Activated CD4-positive, alpha-beta memory T cell treated with anti-CD3 and anti-CD28 coated beads for 36 hours (primary cell): ENCODE results near the gene TEX261. TPM values are rescaled to one million over a fixed set of nuclear protein-coding genes. Genes with fewer than 3 reads are reported as not detected.
"Not testable (repeated sequence)": the region's sequence is repeated elsewhere in the genome, so short reads cannot be mapped to it uniquely, and the experiment has no call there.

Experiments
- CTCF ChIA-PET: fragments of 350-600 bp; sonication (Branson Sonifier 250); formaldehyde crosslinking; loops from one replicate; lab custom pipeline; 2021; ENCODE audit warnings: antibody characterized with exemption, inconsistent platforms; lab: Charles Lee
- POLR2A ChIA-PET: fragments of 350-600 bp; sonication (Branson Sonifier 250); formaldehyde crosslinking; loops from one replicate; lab custom pipeline; 2021; ENCODE audit warnings: antibody characterized with exemption; lab: Charles Lee
- DNase-seq: peaks from one replicate; pipeline ENCODE4 v3.0.0-alpha.2; 2020
- H3K27ac Mint-ChIP-seq: one replicate; pipeline ENCODE4 v1.8.0; 2021; ENCODE audit warnings: mixed read lengths
- H3K27me3 Mint-ChIP-seq: one replicate; pipeline ENCODE4 v1.8.0; 2021; ENCODE audit warnings: mixed read lengths
- H3K36me3 Mint-ChIP-seq: one replicate; pipeline ENCODE4 v1.8.0; 2021; ENCODE audit warnings: mixed read lengths
- H3K4me1 Mint-ChIP-seq: one replicate; pipeline ENCODE4 v1.8.0; 2021; ENCODE audit warnings: low read depth, mixed read lengths
- H3K4me3 Mint-ChIP-seq: one replicate; pipeline ENCODE4 v1.8.0; 2021; ENCODE audit warnings: mild to moderate bottlenecking, mixed read lengths
- H3K9me3 Mint-ChIP-seq: one replicate; pipeline ENCODE4 v1.8.0; 2021; ENCODE audit warnings: mixed read lengths
- intact Hi-C: fragments of 100-400 bp; cut with micrococcal nuclease; formaldehyde crosslinking; loops from one replicate; pipeline ENCODE4 v1.15.1; 2023
- total RNA-seq, 2 experiments: library from RNA; stranded (reverse); gene quantifications; one replicate each; pipeline ENCODE4 v1.2.3, GENCODE V29; 2021

TEX261 gene
- total RNA-seq = 10 to 100 TPM; 29.0 to 29.9 TPM

- no peaks in the 10 kb centered on the region for H3K27me3 Mint-ChIP-seq
- intact Hi-C loops = loop anchor here (1.0 to 10.0 kb wide), 5 partner anchors 10 to 230 kb away; partner anchors contain the start of genes NAGK and PAIP2B
Observed at GRCh38 chr2:70994699-70995425, at the start of gene TEX261. Gene TEX261 (minus strand): TSS chr2:70994873. CDS start chr2:70994757, 116 bp downstream.

GRCh38 chr2:71043531-71044407 lies 49.1 kb upstream of the TEX261 start:
- CTCF ChIA-PET = no interaction called here
- Mint-ChIP-seq H3K36me3 (no peaks in the 10 kb centered on the region), H3K9me3 (no peaks in the 10 kb centered on the region), H3K27me3 (peaks cover 11% of the 10 kb centered on the region), H3K4me1 (no peaks in the 10 kb centered on the region), H3K27ac (no peak overlapping the region), H3K4me3 (no peak overlapping the region)
- intact Hi-C loops = no loop called here
- POLR2A ChIA-PET = no interaction called here
- DNase-seq = peak; percentile 40

More at GRCh38 chr2:70994699-70995425, at the start of gene TEX261:
- Mint-ChIP-seq H3K27ac (peak within 1 kb of the TSS; percentile 91), H3K4me3 (peak within 1 kb of the TSS; percentile 93), H3K9me3 (no peaks in the 10 kb centered on the region), H3K36me3 (peaks cover 11% of the 10 kb centered on the region), H3K4me1 (peaks cover 31% of the 10 kb centered on the region)
- peak; percentile 94 for DNase-seq
- POLR2A ChIA-PET = no interaction called here
- CTCF ChIA-PET = interaction anchor here (0.6 to 2.5 kb wide), 3 partner anchors 10 to 843 kb away, joined by 3 to 15 read pairs (median 4); no protein-coding TSS in a partner anchor

DNA sequence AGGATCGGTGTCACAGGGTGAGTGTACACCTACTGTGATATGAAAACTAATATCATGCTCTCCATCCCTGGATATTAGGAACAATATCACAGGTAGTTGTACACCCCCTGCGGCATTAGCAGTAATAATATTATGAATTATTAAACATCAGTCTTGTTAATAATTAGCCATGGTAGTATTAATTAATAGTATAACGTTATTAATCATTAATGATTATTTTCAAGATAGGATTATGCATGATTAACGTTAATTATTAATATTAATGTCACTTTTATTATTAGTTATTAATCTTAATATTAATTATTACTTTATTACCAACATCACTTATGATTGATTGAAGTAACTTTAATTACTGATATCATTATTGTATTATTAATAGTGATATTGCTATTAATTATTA lies 47.6 kb upstream of the TEX261 start:
- Mint-ChIP-seq H3K27me3 (peaks cover 14% of the 10 kb centered on the region), H3K4me1 (no peaks in the 10 kb centered on the region), H3K27ac (no peak overlapping the region), H3K36me3 (no peaks in the 10 kb centered on the region), H3K4me3 (no peak overlapping the region), H3K9me3 (no peaks in the 10 kb centered on the region)
- ChIA-PET CTCF (no interaction called here), POLR2A (no interaction called here)
- intact Hi-C loops = no loop called here
- no peak for DNase-seq

GRCh38 chr2:71036296-71036695 lies 41.6 kb upstream of the TEX261 start:
- CTCF ChIA-PET, POLR2A ChIA-PET, intact Hi-C loops, H3K9me3 Mint-ChIP-seq, DNase-seq, H3K4me1 Mint-ChIP-seq, H3K4me3 Mint-ChIP-seq, H3K27ac Mint-ChIP-seq, H3K36me3 Mint-ChIP-seq: not testable (repeated sequence)
- H3K27me3 Mint-ChIP-seq = peaks cover 15% of the 10 kb centered on the region

- H3K36me3 Mint-ChIP-seq, H3K9me3 Mint-ChIP-seq, H3K4me3 Mint-ChIP-seq, H3K27me3 Mint-ChIP-seq, POLR2A ChIA-PET: not testable (repeated sequence)
- DNase-seq = peak; percentile 87
- intact Hi-C loops = loop anchor here (1.0 to 10.0 kb wide), 4 partner anchors 47 to 491 kb away; partner anchors contain the start of gene PAIP2B
- Mint-ChIP-seq H3K4me1 (peaks cover 13% of the 10 kb centered on the region), H3K27ac (peak overlapping the region; percentile 61)
- CTCF ChIA-PET = interaction anchor here (1.0 to 1.7 kb wide), 5 partner anchors 23 to 308 kb away, joined by 3 to 6 read pairs (median 4); partner anchors contain the start of gene ZNF638
Observed at GRCh38 chr2:71023553-71024243, 29.0 kb upstream of the TEX261 start.

- H3K27me3 Mint-ChIP-seq, H3K9me3 Mint-ChIP-seq, POLR2A ChIA-PET, H3K27ac Mint-ChIP-seq, DNase-seq, H3K36me3 Mint-ChIP-seq, H3K4me3 Mint-ChIP-seq: not testable (repeated sequence)
- peaks cover 13% of the 10 kb centered on the region for H3K4me1 Mint-ChIP-seq
- CTCF ChIA-PET = interaction anchor here (1.4 kb wide), 1 partner anchor 50 kb away, joined by 3 read pairs; no protein-coding TSS in a partner anchor
- intact Hi-C loops = loop anchor here (10.0 kb wide), 2 partner anchors 273 to 493 kb away; no protein-coding TSS in a partner anchor
Observed at GRCh38 chr2:71021394-71021793, 26.7 kb upstream of the TEX261 start.

- POLR2A ChIA-PET, H3K4me3 Mint-ChIP-seq, H3K36me3 Mint-ChIP-seq, H3K27me3 Mint-ChIP-seq, DNase-seq, H3K27ac Mint-ChIP-seq, H3K9me3 Mint-ChIP-seq: not testable (repeated sequence)
- intact Hi-C loops = loop anchor here (10.0 kb wide), 2 partner anchors 275 to 495 kb away; no protein-coding TSS in a partner anchor
- CTCF ChIA-PET = interaction anchor here (1.4 kb wide), 1 partner anchor 18 kb away, joined by 4 read pairs; no protein-coding TSS in a partner anchor
- peaks cover 13% of the 10 kb centered on the region for H3K4me1 Mint-ChIP-seq
Observed at GRCh38 chr2:71019989-71020388, 25.3 kb upstream of the TEX261 start.

DNA sequence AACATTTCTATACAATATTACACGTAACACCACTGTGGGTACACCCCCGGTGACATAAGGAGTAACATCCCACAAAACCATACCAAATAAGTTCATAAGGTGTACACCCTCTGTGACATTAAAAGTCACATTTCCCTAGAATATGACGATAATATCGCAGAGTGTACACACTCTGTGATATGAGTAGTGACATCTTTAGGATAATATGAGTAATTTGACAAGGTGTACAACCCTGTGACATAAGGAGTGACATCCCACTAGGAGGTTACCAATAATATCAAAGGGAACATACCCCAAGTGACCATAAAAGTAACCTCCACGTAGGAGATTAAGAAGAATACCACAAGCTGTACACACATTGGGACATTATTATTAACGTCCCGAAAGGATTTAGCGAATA lies 24.0 kb upstream of the TEX261 start:
- CTCF ChIA-PET = no interaction called here
- POLR2A ChIA-PET = no interaction called here
- Mint-ChIP-seq H3K36me3 (no peaks in the 10 kb centered on the region), H3K9me3 (no peaks in the 10 kb centered on the region), H3K4me1 (peaks cover 7% of the 10 kb centered on the region), H3K27ac (no peak overlapping the region), H3K4me3 (no peak overlapping the region), H3K27me3 (no peaks in the 10 kb centered on the region)
- intact Hi-C loops = no loop called here
- no peak for DNase-seq

DNA sequence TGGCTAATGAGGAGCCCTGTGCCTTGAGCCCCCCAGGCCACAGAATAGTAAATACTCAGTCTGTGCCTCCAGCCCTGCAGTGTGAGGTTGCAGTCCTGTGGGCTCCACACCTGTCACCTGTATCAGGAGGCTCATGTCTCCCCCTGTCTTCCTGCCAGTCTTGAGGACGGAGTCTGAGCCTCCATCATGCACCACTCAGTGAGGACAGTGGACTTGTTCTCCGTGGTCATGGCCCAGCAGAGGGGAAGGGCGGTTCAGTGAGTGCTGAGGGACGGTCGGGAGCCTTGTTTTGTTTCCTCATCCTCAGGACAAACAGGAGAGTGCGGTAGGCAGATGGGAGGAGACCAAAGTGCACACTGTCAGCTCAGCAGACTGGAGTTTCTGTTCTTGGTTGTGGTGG lies 17.1 kb upstream of the TEX261 start:
- CTCF ChIA-PET = interaction anchor here (2.4 kb wide), 1 partner anchor 27 kb away, joined by 6 read pairs; no protein-coding TSS in a partner anchor
- POLR2A ChIA-PET, H3K36me3 Mint-ChIP-seq, intact Hi-C loops, H3K4me1 Mint-ChIP-seq, DNase-seq, H3K4me3 Mint-ChIP-seq, H3K27ac Mint-ChIP-seq, H3K9me3 Mint-ChIP-seq: not testable (repeated sequence)
- peaks cover 22% of the 10 kb centered on the region for H3K27me3 Mint-ChIP-seq

DNA sequence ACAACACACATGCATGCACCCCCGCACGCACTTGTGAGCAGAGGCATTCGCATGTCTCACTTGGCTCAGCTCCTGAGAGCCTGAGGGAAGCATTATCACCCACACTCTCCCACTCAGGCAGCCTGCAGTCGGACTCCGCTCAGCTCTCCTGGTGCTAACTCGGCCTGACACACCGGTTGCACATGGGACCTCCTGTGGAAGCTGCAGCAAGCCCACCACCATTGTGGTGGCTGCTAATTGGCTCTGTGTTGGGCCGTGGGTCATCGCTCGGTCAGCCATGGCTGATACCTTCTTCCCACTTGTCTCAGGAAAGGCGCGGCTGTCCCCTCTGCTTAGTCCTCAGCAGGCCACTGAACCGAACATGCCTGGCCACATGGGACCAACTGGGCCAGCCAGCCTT lies 13.7 kb upstream of the TEX261 start:
- Mint-ChIP-seq H3K9me3 (no peaks in the 10 kb centered on the region), H3K27ac (no peak overlapping the region), H3K27me3 (peaks cover 24% of the 10 kb centered on the region), H3K4me1 (no peaks in the 10 kb centered on the region), H3K4me3 (no peak overlapping the region), H3K36me3 (no peaks in the 10 kb centered on the region)
- ChIA-PET CTCF (no interaction called here), POLR2A (no interaction called here)
- no peak for DNase-seq
- intact Hi-C loops = no loop called here

DNA sequence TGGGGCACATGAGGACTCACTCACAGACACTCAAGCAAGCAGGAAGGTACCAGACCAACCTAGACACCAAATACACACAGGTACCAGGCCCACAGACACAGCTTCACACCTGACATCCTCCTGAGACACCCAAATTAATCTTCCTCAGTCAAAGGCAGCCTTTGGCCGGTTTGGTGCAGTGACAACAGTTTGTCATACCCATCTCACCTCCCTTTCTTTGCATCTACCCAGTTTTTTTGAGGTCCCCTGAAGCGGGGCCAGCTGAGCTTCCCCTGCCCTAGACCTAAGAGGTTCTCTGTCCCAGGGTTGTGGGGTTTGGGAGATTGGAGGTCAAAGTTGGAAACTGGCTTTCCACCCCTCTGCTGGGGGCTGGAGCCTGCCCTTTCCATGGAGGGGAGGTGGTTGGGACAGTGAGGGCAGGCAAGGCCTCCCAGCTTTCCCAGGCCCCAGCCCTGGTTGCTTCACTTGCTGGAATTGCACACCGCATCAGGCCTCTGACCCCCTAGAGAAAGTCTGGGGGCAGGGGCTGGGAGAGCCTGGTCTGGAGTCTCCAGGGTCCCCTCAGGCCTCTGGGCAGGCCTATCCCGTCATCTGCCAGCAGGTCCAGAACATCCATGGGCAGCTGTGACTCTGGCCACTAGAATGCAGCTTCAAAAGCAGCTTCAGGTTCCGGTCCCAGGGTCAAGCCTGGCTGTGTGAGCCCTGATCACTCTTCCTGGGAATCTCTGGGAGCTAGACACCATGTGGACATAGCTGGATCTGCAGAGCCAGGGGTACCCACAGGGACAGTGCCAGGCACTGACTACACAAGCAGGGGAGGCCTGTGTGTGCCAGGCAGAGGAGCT lies 12.5 kb upstream of the TEX261 start:
- no peaks in the 10 kb centered on the region for H3K36me3 Mint-ChIP-seq
- ChIA-PET POLR2A (no interaction called here), CTCF (interaction anchor here (0.7 to 1.1 kb wide), 2 partner anchors 43 to 223 kb away, joined by 3 read pairs; no protein-coding TSS in a partner anchor)
- intact Hi-C loops = no loop called here
- DNase-seq = no peak
- no peaks in the 10 kb centered on the region for H3K4me1 Mint-ChIP-seq
- no peaks in the 10 kb centered on the region for H3K9me3 Mint-ChIP-seq
- H3K27ac Mint-ChIP-seq = no peak overlapping the region
- H3K4me3 Mint-ChIP-seq = no peak overlapping the region
- peaks cover 24% of the 10 kb centered on the region for H3K27me3 Mint-ChIP-seq
